H9 (cell line): ENCODE measurements around the gene ASTN2. TPM values are rescaled to one million over a fixed set of nuclear protein-coding genes. Genes with fewer than 3 reads are reported as not detected.

ENCODE experiments used
- DNase-seq: peaks from one replicate; pipeline ENCODE4 v3.0.0-alpha.2; 2017
- H2AFZ ChIP-seq: one replicate; pipeline ENCODE4 v1.6.1; 2013; ENCODE audit warnings: mild to moderate bottlenecking, low read length, control low read depth, moderate library complexity
- H2AK5ac ChIP-seq: 2 replicates; pipeline ENCODE4 v1.6.1; 2013; ENCODE audit warnings: low read length, control low read depth, mixed read lengths; ENCODE audit not compliant: insufficient read length
- H2BK120ac ChIP-seq: one replicate; pipeline ENCODE4 v1.6.1; 2013; ENCODE audit warnings: low read depth, mild to moderate bottlenecking, low read length, control low read depth, inconsistent platforms; ENCODE audit not compliant: poor library complexity, severe bottlenecking
- H2BK12ac ChIP-seq: 2 replicates; pipeline ENCODE4 v1.6.1; 2013; ENCODE audit warnings: low read length, control low read depth, mixed read lengths, low read depth; ENCODE audit not compliant: insufficient read length
- H2BK15ac ChIP-seq: 2 replicates; pipeline ENCODE4 v1.6.1; 2013; ENCODE audit warnings: low read depth, low read length, control low read depth
- H2BK20ac ChIP-seq: one replicate; pipeline ENCODE4 v1.6.1; 2013; ENCODE audit warnings: low read depth, mild to moderate bottlenecking, low read length, control low read depth, inconsistent platforms; ENCODE audit not compliant: poor library complexity, severe bottlenecking
- H2BK5ac ChIP-seq: 2 replicates; pipeline ENCODE4 v1.6.1; 2013; ENCODE audit warnings: low read length, control low read depth, mixed read lengths; ENCODE audit not compliant: insufficient read length
- H3K14ac ChIP-seq: 2 replicates; pipeline ENCODE4 v1.6.1; 2013; ENCODE audit warnings: low read length, control low read depth; ENCODE audit not compliant: insufficient read depth
- H3K18ac ChIP-seq: 2 replicates; pipeline ENCODE4 v1.6.1; 2013; ENCODE audit warnings: low read depth, mild to moderate bottlenecking, mixed read lengths, low read length, control low read depth; ENCODE audit not compliant: insufficient read length
- H3K23ac ChIP-seq: 2 replicates; pipeline ENCODE4 v1.6.1; 2013; ENCODE audit warnings: low read length, control low read depth, mixed read lengths, low read depth; ENCODE audit not compliant: insufficient read length
- H3K23me2 ChIP-seq: 2 replicates; pipeline ENCODE4 v1.6.1; 2013; ENCODE audit warnings: low read depth, mild to moderate bottlenecking, mixed read lengths, low read length, control low read depth; ENCODE audit not compliant: insufficient read length, poor library complexity, severe bottlenecking
- H3K27ac ChIP-seq: 2 replicates; pipeline ENCODE4 v1.5.1; 2013; ENCODE audit warnings: low read length, control low read depth, mixed read lengths, low read depth; ENCODE audit not compliant: insufficient read length
- H3K27me3 ChIP-seq: 2 replicates; pipeline ENCODE4 v1.6.1; 2013; ENCODE audit warnings: low read length, control low read depth, inconsistent platforms; ENCODE audit not compliant: insufficient read depth
- H3K4ac ChIP-seq: 2 replicates; pipeline ENCODE4 v1.6.1; 2013; ENCODE audit warnings: low read depth, mild to moderate bottlenecking, control low read depth, inconsistent platforms, low read length, moderate library complexity
- H3K4me1 ChIP-seq: 2 replicates; pipeline ENCODE4 v1.6.1; 2013; ENCODE audit warnings: low read length, control low read depth, inconsistent platforms; ENCODE audit not compliant: insufficient read depth
- H3K4me2 ChIP-seq: 2 replicates; pipeline ENCODE4 v1.6.1; 2013; ENCODE audit warnings: low read length, control low read depth, mixed read lengths; ENCODE audit not compliant: insufficient read length, insufficient read depth
- H3K56ac ChIP-seq: 2 replicates; pipeline ENCODE4 v1.6.1; 2013; ENCODE audit warnings: low read depth, mild to moderate bottlenecking, mixed read lengths, low read length, control low read depth; ENCODE audit not compliant: insufficient read length
- H3K79me1 ChIP-seq: 2 replicates; pipeline ENCODE4 v1.6.1; 2013; ENCODE audit warnings: low read depth, mild to moderate bottlenecking, moderate library complexity, low read length, control low read depth, inconsistent platforms; ENCODE audit not compliant: insufficient read depth, poor library complexity, severe bottlenecking
- H3K79me2 ChIP-seq: 2 replicates; pipeline ENCODE4 v1.6.1; 2013; ENCODE audit warnings: low read length, control low read depth, inconsistent platforms; ENCODE audit not compliant: insufficient read depth
- H3K9ac ChIP-seq: 2 replicates; pipeline ENCODE4 v1.6.1; 2013; ENCODE audit warnings: low read length, control low read depth, mixed read lengths; ENCODE audit not compliant: insufficient read length; ENCODE audit errors: extremely low read depth
- H3K9me3 ChIP-seq: one replicate; pipeline ENCODE4 v1.6.1; 2013; ENCODE audit warnings: low read depth, low read length, inconsistent platforms; ENCODE audit not compliant: control insufficient read depth
- H3T11ph ChIP-seq: one replicate; pipeline ENCODE4 v1.6.1; 2013; ENCODE audit warnings: mild to moderate bottlenecking, low read length, control low read depth, inconsistent platforms
- H4K20me1 ChIP-seq: one replicate; pipeline ENCODE4 v1.6.1; 2013; ENCODE audit not compliant: control insufficient read depth, insufficient read length, insufficient read depth
- H4K5ac ChIP-seq: 2 replicates; pipeline ENCODE4 v1.6.1; 2013; ENCODE audit warnings: low read depth, mild to moderate bottlenecking, mixed read lengths, low read length, control low read depth; ENCODE audit not compliant: insufficient read length
- H4K8ac ChIP-seq: replicated peaks from 2 replicates; pipeline ENCODE4 v1.6.1; 2013; ENCODE audit warnings: low read length, control low read depth, mixed read lengths, low read depth; ENCODE audit not compliant: insufficient read length
- H4K91ac ChIP-seq: 2 replicates; pipeline ENCODE4 v1.6.1; 2013; ENCODE audit warnings: low read depth, mild to moderate bottlenecking, moderate library complexity, mixed read lengths, low read length, control low read depth; ENCODE audit not compliant: insufficient read length
- H3K27ac Mint-ChIP-seq, 3 experiments: 2 replicates in 2 of 3; 3 replicates in 1 of 3; pipeline ENCODE4 v1.8.0; 2020 to 2021; ENCODE audit warnings: mixed read lengths in 3 of 3, mild to moderate bottlenecking in 1 of 3, moderate library complexity in 1 of 3
- H3K27me3 Mint-ChIP-seq: 2 replicates; pipeline ENCODE4 v1.8.0; 2021; ENCODE audit warnings: low read depth, mild to moderate bottlenecking, moderate library complexity, mixed read lengths
- H3K36me3 Mint-ChIP-seq, 3 experiments: 2 replicates in 2 of 3; 3 replicates in 1 of 3; pipeline ENCODE4 v1.8.0; 2020 to 2021; ENCODE audit warnings: low read depth in 3 of 3, mixed read lengths in 3 of 3; ENCODE audit not compliant: insufficient read depth in 1 of 3
- H3K4me1 Mint-ChIP-seq, 2 experiments: 2 replicates each; pipeline ENCODE4 v1.8.0; 2020; ENCODE audit warnings: mixed read lengths in 2 of 2
- H3K4me3 Mint-ChIP-seq, 2 experiments: 2 replicates in 1 of 2; 3 replicates in 1 of 2; pipeline ENCODE4 v1.8.0; 2020 to 2021; ENCODE audit warnings: mild to moderate bottlenecking in 2 of 2, mixed read lengths in 2 of 2, moderate library complexity in 1 of 2
- H3K9me3 Mint-ChIP-seq, 2 experiments: 2 replicates in 1 of 2; 3 replicates in 1 of 2; pipeline ENCODE4 v1.8.0; 2020; ENCODE audit warnings: mild to moderate bottlenecking in 2 of 2, mixed read lengths in 2 of 2, moderate library complexity in 1 of 2
- CTCF ChIP-seq: fragments of 200-600 bp; sonication (generic); conservative IDR thresholded peaks from 3 replicates; pipeline ENCODE4 v1.8.0; 2021; ENCODE audit warnings: antibody characterized with exemption, mild to moderate bottlenecking
- WGBS: extraction: QIAGEN DNeasy Blood & Tissue Kit; methylation state at CpG from one replicate; pipeline ENCODE4 v1.1.7; 2013; ENCODE audit warnings: missing lambda C conversion rate, low lambda C conversion rate, mixed read lengths; ENCODE audit not compliant: insufficient read length; ENCODE audit errors: extremely low coverage; 5-methylcytosine and 5-hydroxymethylcytosine counted together
- total RNA-seq: library from RNA; stranded (reverse); gene quantifications from 2 replicates; pipeline ENCODE4 v1.2.1, GENCODE V29; 2021

The ASTN2 gene
- total RNA-seq, 1 experiment from 2014 or later: 9.7 TPM

DNA sequence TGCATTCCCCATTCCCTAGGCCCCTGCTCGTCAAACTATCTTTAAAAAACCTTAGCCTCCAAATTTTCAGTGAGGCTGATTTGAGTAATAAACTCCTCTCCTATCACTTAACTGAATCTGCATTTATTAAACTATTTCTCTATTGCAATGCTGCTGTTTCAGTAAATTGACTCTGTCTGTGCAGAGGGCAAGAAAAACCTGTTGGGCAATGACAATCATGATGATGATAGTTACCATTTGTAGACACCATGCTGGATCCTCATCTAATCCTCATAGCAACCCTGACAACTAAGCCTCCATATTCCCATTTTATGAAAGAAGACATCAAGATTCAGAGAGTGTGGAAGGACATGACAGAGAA lies 514.9 kb downstream of the ASTN2 start:
- Histone ChIP-seq H3K79me1 (no peaks in the 10 kb centered on the region), H2BK120ac (no peak overlapping the region), H3K4ac (no peak overlapping the region), H3K14ac (no peak overlapping the region), H4K8ac (no peak overlapping the region), H3K23me2 (no peaks in the 10 kb centered on the region), H3K18ac (no peak overlapping the region), H3K27me3 (no peaks in the 10 kb centered on the region), H2BK5ac (no peak overlapping the region), H3T11ph (no peak overlapping the region), H3K23ac (no peak overlapping the region), H2BK20ac (no peak overlapping the region), H2AFZ (no peak overlapping the region), H2BK15ac (no peak overlapping the region), H3K79me2 (no peaks in the 10 kb centered on the region), H3K9me3 (no peaks in the 10 kb centered on the region), H4K5ac (no peak overlapping the region), H4K20me1 (no peaks in the 10 kb centered on the region), H2AK5ac (no peak overlapping the region), H4K91ac (no peak overlapping the region), H3K56ac (no peak overlapping the region), H3K4me2 (no peak overlapping the region), H3K4me1 (no peaks in the 10 kb centered on the region; the same call in 1 of the 2 replicates), H2BK12ac (no peak overlapping the region), H3K9ac (no peak overlapping the region), H3K27ac (no peak overlapping the region)
- H3K4me1 Mint-ChIP-seq: peaks cover 19 to 21% of the 10 kb centered on the region in 2 experiments
- no peaks in the 10 kb centered on the region for H3K27me3 Mint-ChIP-seq
- no CpG with 5 or more reads among the region's 1 CpG for WGBS
- TF ChIP-seq CTCF: no peak
- peaks cover 5 to 8% of the 10 kb centered on the region in 2 experiments; a peak in 3 of 5 replicates for H3K9me3 Mint-ChIP-seq
- H3K36me3 Mint-ChIP-seq: peaks cover 0 to 9% (median 7%) of the 10 kb centered on the region in 3 experiments; a peak in 4 of 7 replicates
- H3K27ac Mint-ChIP-seq: peak overlapping the region in 2 of 3 experiments; percentile 12 to 48; a peak in 3 of 7 replicates
- no peak overlapping the region for H3K4me3 Mint-ChIP-seq
- no peak for DNase-seq
